ENCODE measurements around the gene NCKAP5. TPM values are rescaled to one million over a fixed set of nuclear protein-coding genes. Genes with fewer than 3 reads are reported as not detected.

The NCKAP5 gene
- total RNA-seq, 2 experiments from 2014 or later = not detected

GRCh38 chr2:132984731-132985130 lies 583.5 kb downstream of the NCKAP5 start:
- H3K27me3 Mint-ChIP-seq = no peaks in the 10 kb centered on the region
- H3K27ac Mint-ChIP-seq = no peak overlapping the region
- H3K4me3 Mint-ChIP-seq = no peak overlapping the region
- no peak for ATAC-seq
- ChIA-PET POLR2A (no interaction called here), CTCF (no interaction called here)
- DNase-seq = no peak
- TF ChIP-seq, protein P1, sequence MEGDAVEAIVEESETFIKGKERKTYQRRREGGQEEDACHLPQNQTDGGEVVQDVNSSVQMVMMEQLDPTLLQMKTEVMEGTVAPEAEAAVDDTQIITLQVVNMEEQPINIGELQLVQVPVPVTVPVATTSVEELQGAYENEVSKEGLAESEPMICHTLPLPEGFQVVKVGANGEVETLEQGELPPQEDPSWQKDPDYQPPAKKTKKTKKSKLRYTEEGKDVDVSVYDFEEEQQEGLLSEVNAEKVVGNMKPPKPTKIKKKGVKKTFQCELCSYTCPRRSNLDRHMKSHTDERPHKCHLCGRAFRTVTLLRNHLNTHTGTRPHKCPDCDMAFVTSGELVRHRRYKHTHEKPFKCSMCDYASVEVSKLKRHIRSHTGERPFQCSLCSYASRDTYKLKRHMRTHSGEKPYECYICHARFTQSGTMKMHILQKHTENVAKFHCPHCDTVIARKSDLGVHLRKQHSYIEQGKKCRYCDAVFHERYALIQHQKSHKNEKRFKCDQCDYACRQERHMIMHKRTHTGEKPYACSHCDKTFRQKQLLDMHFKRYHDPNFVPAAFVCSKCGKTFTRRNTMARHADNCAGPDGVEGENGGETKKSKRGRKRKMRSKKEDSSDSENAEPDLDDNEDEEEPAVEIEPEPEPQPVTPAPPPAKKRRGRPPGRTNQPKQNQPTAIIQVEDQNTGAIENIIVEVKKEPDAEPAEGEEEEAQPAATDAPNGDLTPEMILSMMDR (IDR thresholded peaks at IDR 0.05) = no peak
- intact Hi-C loops (cut with micrococcal nuclease) = no loop called here
- H3K36me3 Mint-ChIP-seq (ENCODE audit: low read depth) = no peaks in the 10 kb centered on the region
- no peaks in the 10 kb centered on the region for H3K4me1 Mint-ChIP-seq (ENCODE audit: low read depth)
- H3K9me3 Mint-ChIP-seq = no peaks in the 10 kb centered on the region

- CTCF ChIA-PET = no interaction called here
- no peaks in the 10 kb centered on the region for H3K9me3 Mint-ChIP-seq
- no peaks in the 10 kb centered on the region for H3K36me3 Mint-ChIP-seq (ENCODE audit: low read depth)
- POLR2A ChIA-PET = no interaction called here
- ATAC-seq (no peak), DNase-seq (no peak)
- no peak overlapping the region for H3K27ac Mint-ChIP-seq
- H3K4me1 Mint-ChIP-seq (ENCODE audit: low read depth) = no peaks in the 10 kb centered on the region
- no peaks in the 10 kb centered on the region for H3K27me3 Mint-ChIP-seq
- TF ChIP-seq, protein P1 (IDR thresholded peaks at IDR 0.05) = no peak
- H3K4me3 Mint-ChIP-seq = no peak overlapping the region
- intact Hi-C loops (cut with micrococcal nuclease) = no loop called here
Observed at GRCh38 chr2:132980304-132980703, 588.0 kb downstream of the NCKAP5 start.

GRCh38 chr2:132979339-132980093 lies 588.7 kb downstream of the NCKAP5 start:
- no peaks in the 10 kb centered on the region for H3K4me1 Mint-ChIP-seq (ENCODE audit: low read depth)
- TF ChIP-seq, protein P1 (IDR thresholded peaks at IDR 0.05) = no peak
- ChIA-PET POLR2A (no interaction called here), CTCF (no interaction called here)
- no peak overlapping the region for H3K4me3 Mint-ChIP-seq
- H3K9me3 Mint-ChIP-seq = no peaks in the 10 kb centered on the region
- H3K36me3 Mint-ChIP-seq (ENCODE audit: low read depth) = no peaks in the 10 kb centered on the region
- no peaks in the 10 kb centered on the region for H3K27me3 Mint-ChIP-seq
- DNase-seq (no peak), ATAC-seq (no peak)
- no peak overlapping the region for H3K27ac Mint-ChIP-seq
- intact Hi-C loops (cut with micrococcal nuclease) = no loop called here

GRCh38 chr2:132978840-132979239 lies 589.4 kb downstream of the NCKAP5 start:
- TF ChIP-seq, protein P1 (IDR thresholded peaks at IDR 0.05) = no peak
- DNase-seq (no peak), ATAC-seq (no peak)
- Mint-ChIP-seq H3K27me3 (no peaks in the 10 kb centered on the region), H3K27ac (no peak overlapping the region), H3K4me1 (ENCODE audit: low read depth) (no peaks in the 10 kb centered on the region), H3K4me3 (no peak overlapping the region), H3K36me3 (ENCODE audit: low read depth) (no peaks in the 10 kb centered on the region), H3K9me3 (no peaks in the 10 kb centered on the region)
- intact Hi-C loops (cut with micrococcal nuclease) = no loop called here
- ChIA-PET POLR2A (no interaction called here), CTCF (no interaction called here)

DNA sequence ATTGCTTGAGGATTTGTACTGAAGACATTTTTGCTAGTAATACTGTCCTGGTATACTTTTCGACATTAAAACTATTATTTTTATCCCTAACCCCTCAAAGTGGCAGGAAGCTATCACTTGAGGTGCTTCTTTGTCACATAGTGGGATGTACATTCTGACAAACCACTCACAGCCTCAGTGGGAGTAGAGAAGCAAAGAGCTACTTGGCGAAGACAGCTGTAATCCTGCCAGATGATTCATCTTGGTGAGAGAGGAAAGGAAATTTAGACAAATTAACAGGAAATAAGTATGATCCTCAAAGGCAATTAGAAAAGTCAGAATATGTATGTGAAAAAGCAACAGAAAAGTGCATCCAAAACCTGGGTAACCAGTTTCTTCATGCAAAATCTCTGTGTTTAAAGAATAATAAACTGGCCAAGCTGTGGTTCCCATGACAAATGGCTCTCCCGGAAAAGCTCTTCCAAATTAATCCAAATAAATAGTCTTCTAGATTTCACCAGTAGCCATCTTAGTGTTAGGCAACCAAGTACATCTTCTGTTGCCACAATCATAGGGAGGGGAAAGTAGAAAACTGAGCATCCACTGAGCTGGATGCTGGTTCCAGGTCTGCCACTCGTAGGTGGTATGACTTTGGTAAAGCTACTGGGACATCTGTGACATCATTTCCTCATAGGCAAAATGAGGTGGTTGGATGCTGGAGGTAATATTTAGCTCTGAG lies 590.3 kb downstream of the NCKAP5 start:
- Mint-ChIP-seq H3K9me3 (no peaks in the 10 kb centered on the region), H3K4me1 (ENCODE audit: low read depth) (no peaks in the 10 kb centered on the region), H3K27me3 (no peaks in the 10 kb centered on the region), H3K36me3 (ENCODE audit: low read depth) (no peaks in the 10 kb centered on the region), H3K27ac (no peak overlapping the region), H3K4me3 (no peak overlapping the region)
- ATAC-seq = no peak
- CTCF ChIA-PET = no interaction called here
- intact Hi-C loops (cut with micrococcal nuclease) = no loop called here
- TF ChIP-seq, protein P1 (IDR thresholded peaks at IDR 0.05) = no peak
- POLR2A ChIA-PET = no interaction called here
- DNase-seq = no peak
